GM19239 (cell line): ENCODE results near the gene TRMT2A.

Experiments
- DNase-seq: peaks from one replicate; pipeline ENCODE4 v3.0.0; 2011; ENCODE audit warnings: low spot score; ENCODE audit not compliant: insufficient read length
- FAIRE-seq: peaks from 2 replicates; lab custom pipeline; 2011; peaks lifted over from hg19 to GRCh38; lab: Jason Lieb, UNC

TRMT2A gene

DNA sequence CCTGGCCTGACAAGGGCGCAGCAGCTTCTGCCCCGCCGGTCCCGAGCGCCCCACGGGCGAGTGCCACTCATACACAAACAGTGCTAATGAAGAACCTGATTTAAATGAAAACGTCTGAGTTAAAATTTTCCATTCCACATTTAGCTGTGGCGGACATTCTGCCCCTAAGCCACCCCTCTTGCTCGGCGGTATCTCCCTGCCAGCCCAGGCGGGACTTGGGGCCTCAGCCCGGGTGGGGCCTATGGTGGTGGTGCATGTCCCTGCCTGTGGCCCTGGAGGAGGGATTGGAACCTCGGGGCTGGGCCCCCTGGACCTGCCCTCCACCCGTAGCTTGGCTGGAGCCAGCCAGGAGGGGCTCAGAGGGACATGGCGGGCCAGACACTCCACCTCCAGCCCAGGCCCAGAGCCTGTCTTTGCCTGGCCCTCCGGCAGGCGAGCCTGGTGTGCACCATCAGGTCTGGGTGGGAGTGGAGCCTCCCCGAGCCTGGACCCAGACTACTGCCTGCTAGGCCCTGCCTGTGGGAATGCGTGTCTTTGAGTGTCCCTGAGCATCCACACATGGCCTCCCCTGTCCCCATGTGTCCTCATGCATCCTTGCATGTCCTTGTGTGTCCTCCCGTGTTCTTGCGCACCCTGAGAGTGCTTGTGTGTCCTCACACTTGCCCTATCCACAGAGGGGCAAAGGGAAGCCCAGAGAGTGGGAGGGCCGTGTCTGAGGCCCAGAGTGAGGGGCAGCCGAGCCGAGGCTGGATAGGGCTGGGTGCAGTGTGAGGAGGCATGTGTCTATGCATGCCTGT, 19.0 kb upstream of the TRMT2A start:
- FAIRE-seq, result no peak
- DNase-seq, result no peak

DNA sequence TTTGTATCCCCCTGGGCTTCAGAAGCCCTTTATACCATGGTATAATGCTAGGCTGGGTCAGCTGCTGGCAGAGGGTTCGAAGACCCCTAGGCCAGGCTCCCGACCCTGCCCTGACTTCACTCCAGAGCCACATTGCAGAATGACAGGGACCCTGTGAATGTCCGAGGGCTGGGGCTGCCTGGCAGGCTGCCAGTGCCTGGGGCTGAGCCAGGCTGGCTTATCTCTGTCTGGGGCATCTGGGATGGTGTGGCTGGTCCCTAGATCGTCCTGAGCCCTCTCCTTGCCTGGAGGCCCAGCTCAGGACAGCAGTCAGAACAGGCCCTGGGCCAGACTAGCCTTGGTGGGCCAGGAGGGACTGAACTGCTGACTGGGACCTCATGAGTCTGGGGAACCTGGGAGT, 18.2 kb upstream of the TRMT2A start:
- no peak for FAIRE-seq

DNA sequence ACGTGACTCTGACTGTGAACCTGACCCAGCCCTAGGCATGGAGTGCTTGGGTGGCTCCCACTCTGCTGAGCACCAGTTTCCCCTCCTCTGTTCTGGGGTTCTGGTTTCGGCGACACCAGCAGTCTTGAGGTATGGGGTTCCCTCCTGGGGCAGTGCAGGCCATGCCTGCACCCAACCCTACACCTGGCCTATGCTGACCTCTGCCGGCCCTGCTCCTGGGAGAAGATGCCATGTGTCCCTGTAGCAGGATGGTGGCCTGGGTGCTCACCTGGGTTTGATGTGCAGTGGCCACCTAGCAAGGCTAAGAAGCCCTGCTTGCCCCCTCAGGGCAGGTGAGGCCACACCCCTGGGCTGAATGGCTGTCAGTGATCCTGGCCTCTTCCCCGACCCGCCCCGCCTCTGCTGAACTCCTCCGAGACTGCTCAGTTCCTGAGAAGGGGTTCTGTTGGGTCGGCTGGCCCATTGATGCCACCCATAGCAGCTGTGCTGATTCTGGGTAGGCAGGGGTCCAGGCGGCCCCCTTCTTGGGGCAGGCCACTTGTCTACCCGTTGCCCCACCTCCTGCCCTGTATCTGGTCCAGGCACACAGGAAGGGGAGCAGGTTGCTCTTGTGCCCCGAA, 17.0 kb upstream of the TRMT2A start:
- FAIRE-seq, result no peak
- DNase-seq, result no peak

More for the DNA sequence above, 18.2 kb upstream of the TRMT2A start:
- DNase-seq, result no peak

DNA sequence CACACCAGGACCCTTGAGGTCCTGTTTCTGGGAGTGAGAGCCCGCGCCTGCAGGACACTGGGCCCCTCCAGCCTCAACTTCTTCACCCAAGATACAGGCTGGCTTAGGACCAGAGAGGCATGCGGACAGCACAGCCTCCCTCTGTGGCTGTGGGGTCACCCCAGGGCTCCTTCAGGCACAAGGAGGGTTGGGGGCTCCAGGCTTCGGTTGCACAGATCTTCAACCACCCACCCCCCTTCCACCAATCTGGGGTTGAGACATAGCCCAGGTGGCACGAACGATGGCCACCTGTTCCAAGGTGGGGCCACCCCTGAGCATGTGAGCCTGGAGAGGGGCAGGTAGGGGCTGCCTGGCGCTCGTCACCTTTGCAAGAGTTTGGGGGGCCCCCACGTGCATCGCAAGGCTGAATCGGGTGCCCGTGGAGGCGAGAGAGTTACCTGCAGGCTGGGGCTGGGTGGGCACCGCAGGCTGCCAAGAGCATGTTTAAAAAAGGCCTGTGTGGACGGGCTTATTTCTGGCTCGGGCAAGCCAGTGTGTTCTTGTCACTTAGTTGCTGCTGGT, 15.7 kb upstream of the TRMT2A start:
- no peak for DNase-seq
- FAIRE-seq, result no peak

DNA sequence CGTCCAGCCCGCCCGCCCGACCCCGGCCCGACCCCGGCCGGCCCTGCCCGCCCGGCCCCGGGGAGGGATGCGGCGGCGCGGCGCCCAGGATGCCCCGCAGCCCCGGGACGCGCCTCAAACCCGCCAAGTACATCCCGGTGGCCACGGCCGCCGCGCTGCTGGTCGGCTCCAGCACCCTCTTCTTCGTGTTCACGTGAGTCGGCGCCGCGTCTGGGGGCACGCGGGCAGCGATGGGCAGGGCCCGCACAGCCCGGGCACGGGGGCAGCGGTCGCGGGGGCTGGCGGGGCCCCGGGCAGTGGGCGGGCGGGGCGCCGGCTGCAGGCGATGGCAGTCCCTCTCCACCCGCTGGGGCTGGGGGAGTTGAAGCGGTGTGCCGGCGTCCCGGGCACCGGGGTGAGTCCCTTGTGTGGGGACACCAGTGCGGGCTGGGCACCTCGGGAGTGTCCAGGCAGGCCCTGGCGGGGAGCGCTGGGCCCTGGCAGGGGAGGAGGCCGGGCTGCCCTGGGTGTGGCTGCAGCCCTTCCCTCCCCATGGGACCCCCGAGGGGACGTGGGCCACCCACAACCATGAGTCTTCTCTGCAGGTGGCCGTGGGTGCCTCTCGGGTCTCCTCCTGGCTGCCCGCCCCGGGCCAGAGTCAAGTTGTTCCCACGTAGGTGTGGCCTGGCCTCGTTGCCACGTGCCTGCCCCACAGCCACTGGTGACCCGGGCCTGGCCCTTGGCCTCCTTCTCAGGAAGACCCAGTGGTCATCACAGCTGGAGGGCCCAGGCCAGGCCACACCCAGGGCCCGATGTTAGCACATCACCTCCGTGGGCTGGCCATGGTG, 15.0 kb upstream of the TRMT2A start:
- DNase-seq (peak; percentile 45), FAIRE-seq (no peak)

- FAIRE-seq (no peak), DNase-seq (peak; percentile 69)
Observed at GRCh38 chr22:20131597-20131858, 14.5 kb upstream of the TRMT2A start, which contains the start of gene ZDHHC8. Gene ZDHHC8 (plus strand): TSS chr22:20131804. CDS start chr22:20131948, 144 bp downstream.

- peak; percentile 91 for DNase-seq
- peak; percentile 81 for FAIRE-seq
Observed at GRCh38 chr22:20130731-20131596, 13.9 kb upstream of the TRMT2A start.

DNA sequence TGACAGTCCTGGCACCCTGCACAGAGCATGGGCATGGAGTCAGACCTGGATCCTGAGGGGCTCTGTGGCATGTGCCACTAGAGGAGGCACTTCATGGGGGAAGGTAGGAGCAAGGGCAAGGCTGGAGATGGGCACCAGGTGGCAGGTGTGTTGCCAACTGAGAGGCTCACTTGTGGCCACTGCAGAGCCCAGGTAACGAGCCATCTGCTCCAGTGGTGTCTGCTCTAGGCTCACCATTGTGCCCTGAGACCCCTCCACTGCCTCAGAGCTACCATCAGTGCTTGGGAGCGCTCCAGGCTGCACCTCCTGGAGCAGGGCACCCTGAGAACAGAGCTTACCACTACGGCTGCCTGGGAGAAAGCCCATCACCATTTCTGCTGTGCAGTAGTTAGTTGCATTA, 13.3 kb upstream of the TRMT2A start:
- FAIRE-seq, result no peak
- DNase-seq, result no peak

GRCh38 chr22:20129747-20130014, 12.7 kb upstream of the TRMT2A start:
- DNase-seq, result no peak
- FAIRE-seq, result no peak

GRCh38 chr22:20128902-20129746, 12.1 kb upstream of the TRMT2A start:
- FAIRE-seq (no peak), DNase-seq (no peak)

DNA sequence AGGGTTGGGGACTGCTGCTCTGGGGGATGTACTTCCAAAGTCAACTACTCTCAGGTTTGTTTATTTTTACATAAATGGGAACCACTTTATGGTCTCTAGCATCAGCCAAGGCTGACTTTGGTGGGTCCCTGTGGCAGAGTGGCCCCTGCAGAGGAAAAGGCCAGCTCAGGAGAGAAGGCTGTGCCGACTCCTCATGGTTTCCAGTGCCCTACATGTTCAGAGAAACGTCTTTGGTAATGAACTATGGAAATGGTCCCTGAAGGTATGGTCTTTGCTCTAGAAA, 11.5 kb upstream of the TRMT2A start:
- no peak for FAIRE-seq
- DNase-seq, result no peak

- no peak for FAIRE-seq
- DNase-seq, result no peak
Observed at GRCh38 chr22:20127869-20128618, 11.0 kb upstream of the TRMT2A start.

- DNase-seq, result no peak
- no peak for FAIRE-seq
Observed at GRCh38 chr22:20127318-20127868, 10.4 kb upstream of the TRMT2A start.

DNA sequence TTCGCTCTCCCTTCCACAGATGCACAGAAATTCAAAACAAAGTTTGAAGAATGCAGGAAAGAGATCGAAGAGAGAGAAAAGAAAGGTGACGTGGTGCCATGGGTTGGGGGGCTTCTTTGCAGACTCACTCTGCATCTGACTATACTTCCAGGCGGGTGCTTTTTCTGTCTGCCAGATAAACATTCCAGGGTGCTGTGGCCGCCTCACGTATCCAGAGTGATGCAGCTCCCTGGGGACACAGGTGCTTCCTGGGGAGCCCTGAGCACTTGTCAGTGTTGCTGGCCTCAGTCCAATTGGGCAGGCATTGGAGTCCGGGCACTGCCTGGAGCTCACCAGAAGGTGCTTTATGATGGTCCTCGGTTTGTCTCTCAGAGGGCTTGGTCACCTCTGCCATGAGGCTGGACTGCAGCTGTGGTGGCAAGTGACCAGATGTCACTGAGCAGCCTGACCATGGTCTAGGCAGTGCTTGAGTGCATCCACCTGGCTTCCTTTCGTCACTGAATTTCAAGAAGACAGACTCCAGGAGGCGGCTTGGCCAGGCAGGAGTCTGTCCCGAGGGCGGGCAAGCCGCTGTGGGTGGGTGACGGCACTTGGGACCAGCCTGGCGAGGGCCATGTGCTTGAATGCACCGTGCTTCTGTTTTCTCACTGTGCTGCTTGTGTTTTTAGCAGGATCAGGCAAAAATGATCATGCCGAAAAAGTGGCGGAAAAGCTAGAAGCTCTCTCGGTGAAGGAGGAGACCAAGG, 9.4 kb upstream of the TRMT2A start:
- FAIRE-seq (no peak), DNase-seq (no peak)

- DNase-seq, result no peak
- no peak for FAIRE-seq
Observed at GRCh38 chr22:20125201-20126174, 8.5 kb upstream of the TRMT2A start.

DNA sequence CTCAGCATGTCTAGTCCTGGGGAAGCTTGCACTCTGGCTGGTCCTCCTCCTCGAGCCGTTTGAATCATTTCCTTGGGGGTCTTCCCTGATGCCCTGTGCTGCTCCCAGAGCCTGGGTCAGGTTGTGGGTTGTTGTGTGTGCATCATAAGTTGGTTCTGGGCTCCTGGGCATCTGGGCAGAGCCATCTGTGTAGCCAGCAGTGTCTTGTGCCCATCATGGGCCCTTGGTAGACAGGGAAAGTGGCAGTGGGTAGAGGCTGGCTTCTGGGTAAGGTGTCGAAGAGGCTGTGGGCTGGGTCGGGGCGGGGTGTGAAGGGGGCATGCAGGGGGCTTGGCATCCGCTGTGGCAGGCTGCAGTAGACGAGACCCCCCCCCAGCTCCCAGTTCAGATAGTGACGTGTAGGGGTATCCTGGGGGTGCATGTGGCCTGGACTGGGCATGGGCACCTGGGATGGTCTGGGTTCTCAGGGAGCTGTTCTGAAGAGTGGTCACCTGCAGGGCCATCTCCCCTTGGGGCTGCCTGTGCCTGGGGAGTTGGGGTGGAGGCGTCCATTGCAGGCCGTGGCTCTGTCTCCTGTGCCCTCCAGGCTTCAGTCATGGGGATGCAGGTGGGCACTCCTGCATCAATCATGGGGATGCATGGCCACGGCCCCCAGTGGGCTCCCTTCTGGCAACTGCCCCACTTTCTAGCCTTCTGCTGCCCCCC, 7.2 kb upstream of the TRMT2A start:
- FAIRE-seq, result no peak

More for the DNA sequence above, 7.2 kb upstream of the TRMT2A start:
- no peak for DNase-seq
